Right cardiac atrium (tissue), 5 donors: Measurements from ENCODE around the gene FAM149A. TPM values are rescaled to one million over a fixed set of nuclear protein-coding genes. Genes with fewer than 3 reads are reported as not detected.

Source experiments
- ATAC-seq, 2 donors: fragments of 200-7000 bp; cut with Tn5 transposase; one replicate each; pipeline versions ENCODE4 v1.8.0 to v1.9.1; 2020; ENCODE audit warnings: moderate library complexity in 2 of 2, mild to moderate bottlenecking in 1 of 2
- DNase-seq, 3 donors: peaks; one replicate each; pipeline ENCODE4 v3.0.0-alpha.2; 2020
- H3K27ac ChIP-seq: one replicate; pipeline ENCODE4 v1.5.1; 2013; ENCODE audit warnings: mild to moderate bottlenecking, low read length, control low read depth, moderate library complexity
- H3K27me3 ChIP-seq: one replicate; pipeline ENCODE4 v1.6.1; 2013; ENCODE audit not compliant: control insufficient read depth, insufficient read depth
- H3K4me1 ChIP-seq: one replicate; pipeline ENCODE4 v1.6.1; 2013; ENCODE audit warnings: low read length; ENCODE audit not compliant: control insufficient read depth, insufficient read depth
- H3K4me3 ChIP-seq: one replicate; pipeline ENCODE4 v1.5.1; 2013; ENCODE audit warnings: low read length, control low read depth
- H3K9me3 ChIP-seq: one replicate; pipeline ENCODE4 v1.6.1; 2013; ENCODE audit warnings: low read length; ENCODE audit not compliant: control insufficient read depth
- WGBS: extraction: QIAGEN DNeasy Blood & Tissue Kit; methylation state at CpG from one replicate; pipeline ENCODE4 v1.1.7; 2013; 5-methylcytosine and 5-hydroxymethylcytosine counted together
- intact Hi-C, 4 donors: fragments of 100-400 bp; cut with DNase I; formaldehyde crosslinking; loops; one replicate each; pipeline versions ENCODE4 v1.11.0 to v1.14.0; 2022 to 2023
- polyA plus RNA-seq: library from polyadenylated mRNA; stranded (reverse); fragments of 200-250 nt; gene quantifications from one replicate; pipeline ENCODE4 v1.2.3, GENCODE V29; 2013
- total RNA-seq, 4 donors: library from RNA; stranded (reverse); fragmentation: NEBNext Ultra II Directional; extraction: Animal tissue kit (Norgen Biotek cat#: 25700); gene quantifications; one replicate each; pipeline ENCODE4 v1.2.1, GENCODE V29; 2021
- donor health status: healthy with polysubstance abuse.
- donor health status: DM: no; HTN: yes; CAD: no.
- donor health status: DM: no; HTN: no; CAD: no.
- donor health status: DM: no; HTN: yes; CAD: no; lungs with severe emphysema.
- donor health status: DM: yes; HTN: yes; CAD: no.

Gene FAM149A
- total and polyA plus RNA-seq, 5 donors, result 7.9 to 17.6 (median 10.8) TPM

DNA sequence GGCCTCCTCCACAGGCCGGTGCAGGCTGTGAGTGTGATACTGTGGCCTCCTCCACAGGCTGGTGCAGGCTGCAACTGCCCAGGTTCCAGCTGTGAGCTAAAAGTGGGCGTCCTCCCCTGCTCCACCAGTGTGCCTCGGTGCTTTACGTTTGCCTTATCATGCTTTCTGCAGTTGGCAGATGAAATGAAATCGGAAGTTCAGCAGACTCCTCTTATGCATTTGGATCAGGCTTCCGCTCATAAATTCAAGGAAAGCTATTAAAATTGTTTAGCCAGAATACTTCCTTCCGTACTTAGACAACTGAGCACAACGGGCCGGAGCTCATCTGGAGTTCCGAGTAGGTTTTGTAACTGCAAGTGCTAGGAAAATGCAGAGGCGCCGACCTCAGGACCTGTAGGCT is 98.9 kb downstream of the FAM149A start:
- 41% methylated on average over 12 of the region's 12 CpGs for WGBS
- Histone ChIP-seq H3K27me3 (no peaks in the 10 kb centered on the region), H3K27ac (no peak overlapping the region), H3K4me1 (peaks cover 4% of the 10 kb centered on the region), H3K9me3 (no peaks in the 10 kb centered on the region), H3K4me3 (no peak overlapping the region)
- intact Hi-C loops, result no loop called here
- DNase-seq, result no peak
- ATAC-seq, result peak in 1 of 2 donors; percentile 40

DNA sequence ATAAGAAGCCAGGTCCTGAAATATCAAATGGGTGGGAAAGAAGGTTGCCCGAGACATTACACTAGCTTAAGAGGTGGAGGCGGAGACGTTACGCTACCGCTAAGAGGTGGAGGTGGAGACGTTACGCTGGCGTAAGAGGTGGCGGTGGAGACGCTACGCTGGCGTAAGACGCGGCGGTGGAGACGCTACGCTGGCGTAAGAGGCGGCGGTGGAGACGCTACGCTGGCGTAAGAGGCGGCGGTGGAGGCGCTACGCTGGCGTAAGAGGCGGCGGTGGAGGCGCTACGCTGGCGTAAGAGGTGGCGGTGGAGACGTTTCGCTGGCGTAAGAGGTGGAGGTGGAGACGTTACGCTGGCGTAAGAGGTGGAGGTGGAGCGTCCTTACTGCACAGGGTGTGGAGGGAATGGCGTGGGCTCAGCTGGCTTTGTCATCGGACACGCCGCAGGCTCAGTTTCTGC is 99.6 kb downstream of the FAM149A start:
- DNase-seq, result no peak
- H3K4me3 ChIP-seq, result no peak overlapping the region

DNA sequence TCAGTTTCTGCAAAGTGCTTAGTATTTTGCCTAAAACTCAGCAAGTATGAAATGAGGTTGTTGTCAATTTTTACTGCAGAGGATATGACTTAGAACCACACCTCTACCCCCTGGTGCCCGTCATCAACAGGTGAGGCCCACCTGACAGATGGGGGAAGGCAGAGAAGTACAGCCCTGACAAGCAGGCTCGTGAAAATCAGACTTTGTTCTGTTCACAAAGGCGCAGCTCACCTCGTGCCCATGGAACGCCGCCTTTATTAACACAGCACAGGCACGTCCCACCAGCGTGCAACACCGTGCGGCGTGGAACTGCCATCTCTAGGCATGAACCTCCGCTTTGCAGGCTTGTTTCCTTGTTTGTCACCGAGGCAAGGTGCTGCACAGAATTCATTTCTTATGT is 100.2 kb downstream of the FAM149A start:
- intact Hi-C loops, result no loop called here

More for the DNA sequence above, 99.6 kb downstream of the FAM149A start:
- peak; percentile 32 to 52 for ATAC-seq
- WGBS, result 56% methylated on average over 45 of the region's 45 CpGs
- H3K4me1 ChIP-seq, result peaks cover 4% of the 10 kb centered on the region
- no peaks in the 10 kb centered on the region for H3K27me3 ChIP-seq
- no peaks in the 10 kb centered on the region for H3K9me3 ChIP-seq
- no peak overlapping the region for H3K27ac ChIP-seq
- intact Hi-C loops, result no loop called here

DNA sequence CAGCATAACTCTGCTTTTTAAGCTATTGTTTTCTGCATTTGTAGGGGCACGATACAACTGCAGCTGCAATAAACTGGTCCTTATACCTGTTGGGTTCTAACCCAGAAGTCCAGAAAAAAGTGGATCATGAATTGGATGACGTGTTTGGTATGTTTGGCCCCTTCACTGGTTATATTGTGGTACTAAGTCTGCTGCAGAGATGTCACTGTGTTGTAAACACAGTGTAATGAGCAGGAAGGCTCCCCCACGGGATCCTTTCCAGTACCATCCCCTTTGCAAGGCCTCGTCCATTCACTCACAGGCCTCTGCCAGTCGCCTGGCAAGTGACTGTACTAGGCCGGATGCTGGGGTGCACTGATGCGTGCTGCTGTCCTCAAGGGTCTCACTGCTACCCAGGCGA is 100.7 kb downstream of the FAM149A start:
- ATAC-seq (no peak), DNase-seq (no peak)
- WGBS, result 91% methylated on average over 8 of the region's 8 CpGs
- Histone ChIP-seq H3K27me3 (no peaks in the 10 kb centered on the region), H3K4me3 (no peak overlapping the region), H3K4me1 (peaks cover 4% of the 10 kb centered on the region), H3K9me3 (no peaks in the 10 kb centered on the region), H3K27ac (no peak overlapping the region)
- intact Hi-C loops, result no loop called here

More for the DNA sequence above, 100.2 kb downstream of the FAM149A start:
- no peak for DNase-seq
- Histone ChIP-seq H3K4me1 (peaks cover 4% of the 10 kb centered on the region), H3K9me3 (no peaks in the 10 kb centered on the region), H3K4me3 (no peak overlapping the region), H3K27me3 (no peaks in the 10 kb centered on the region), H3K27ac (no peak overlapping the region)
- WGBS, result 87% methylated on average over 13 of the region's 13 CpGs
- no peak for ATAC-seq

DNA sequence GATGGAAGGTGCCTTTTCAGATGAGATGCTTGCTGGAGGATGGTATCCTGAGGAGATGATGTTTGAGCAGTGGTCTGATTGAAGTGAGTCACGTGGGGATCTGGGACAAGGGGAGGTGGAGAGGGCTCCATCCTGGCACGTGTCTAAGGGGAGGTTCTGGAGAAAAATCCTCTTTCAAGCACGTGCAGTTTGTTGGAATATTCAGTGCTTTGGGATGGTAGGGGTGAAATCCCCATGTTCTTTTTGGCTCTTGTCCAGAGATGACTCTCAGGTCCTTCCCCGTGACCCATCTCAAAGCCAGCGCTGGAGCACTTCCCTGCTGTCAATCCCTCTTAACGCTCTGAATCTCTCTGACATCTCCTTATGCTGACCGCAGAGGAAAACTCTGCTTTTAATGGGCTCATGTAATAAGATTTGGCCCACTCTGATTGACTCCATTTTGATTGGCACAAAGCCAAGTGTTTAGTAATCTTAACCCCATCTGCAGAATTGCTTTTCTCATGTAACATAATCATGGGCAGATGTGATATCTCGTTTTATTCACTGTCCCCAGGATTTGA is 112.0 kb downstream of the FAM149A start:
- no peak overlapping the region for H3K4me3 ChIP-seq
- DNase-seq, result no peak
- no peaks in the 10 kb centered on the region for H3K9me3 ChIP-seq
- no peaks in the 10 kb centered on the region for H3K27me3 ChIP-seq
- H3K27ac ChIP-seq, result no peak overlapping the region
- no peak for ATAC-seq
- WGBS, result 52% methylated on average over 8 of the region's 8 CpGs
- intact Hi-C loops, result no loop called here
- no peaks in the 10 kb centered on the region for H3K4me1 ChIP-seq

DNA sequence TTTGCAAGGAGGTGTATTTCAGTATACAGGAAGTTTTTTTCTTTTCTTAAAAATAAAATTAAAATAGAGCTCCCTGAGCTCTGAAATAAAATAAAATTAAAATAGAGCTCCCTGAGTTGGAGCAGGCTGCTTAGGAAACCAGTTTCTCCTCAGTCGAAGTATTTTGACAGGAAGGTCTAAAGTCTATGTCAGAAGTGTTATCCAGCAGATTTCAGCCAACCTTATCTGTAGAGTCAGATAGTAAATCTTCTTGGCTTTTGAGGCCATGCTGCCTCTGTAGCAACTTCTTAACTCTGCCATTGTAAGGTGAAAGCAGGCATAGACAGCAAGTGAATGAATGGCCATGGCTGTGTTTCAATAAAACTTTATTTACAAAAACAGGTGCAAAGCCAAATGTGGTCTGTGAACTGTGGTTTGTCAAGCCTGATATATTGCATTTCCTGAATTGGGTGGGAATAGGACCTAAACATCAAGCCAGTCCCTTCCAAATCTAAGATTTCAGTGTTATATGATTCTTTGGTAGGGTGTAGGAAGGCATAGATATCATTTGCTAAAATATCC is 113.3 kb downstream of the FAM149A start:
- Histone ChIP-seq H3K9me3 (no peaks in the 10 kb centered on the region), H3K4me1 (no peaks in the 10 kb centered on the region), H3K4me3 (no peak overlapping the region), H3K27me3 (no peaks in the 10 kb centered on the region), H3K27ac (no peak overlapping the region)
- no peak for ATAC-seq
- DNase-seq, result no peak
- intact Hi-C loops, result no loop called here
- 38% methylated on average over 1 of the region's 1 CpG for WGBS

DNA sequence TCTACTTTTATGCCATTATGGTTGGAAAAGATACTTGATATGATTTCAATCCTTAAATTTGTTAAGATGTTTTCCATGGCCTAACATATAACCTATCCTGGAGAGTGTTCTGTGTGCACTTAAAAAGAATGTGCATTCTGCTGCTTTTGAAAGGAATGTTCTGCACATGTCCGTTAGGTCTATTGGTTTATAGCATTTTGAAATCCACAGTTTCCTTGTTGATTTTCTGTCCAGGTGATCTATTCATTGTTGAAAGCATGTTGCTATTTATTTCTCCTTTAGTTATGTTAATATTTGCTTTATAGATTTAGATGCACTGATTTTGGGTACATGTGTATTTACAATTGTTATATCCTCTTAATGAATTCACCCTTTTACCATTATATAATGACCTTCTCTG is 117.1 kb downstream of the FAM149A start:
- ATAC-seq (no peak), DNase-seq (no peak)
- Histone ChIP-seq H3K27me3 (no peaks in the 10 kb centered on the region), H3K9me3 (no peaks in the 10 kb centered on the region), H3K4me3 (no peak overlapping the region), H3K4me1 (no peaks in the 10 kb centered on the region), H3K27ac (no peak overlapping the region)
- 87% methylated on average over 1 of the region's 1 CpG for WGBS
- intact Hi-C loops, result no loop called here

Other genes starting within 250 kb of the FAM149A start
- gene TLR3, start 35.5 kb upstream of the FAM149A start, total RNA-seq, result 1 to 10 TPM; 4.9 to 8.2 (median 7.3) TPM
- gene TLR3, start 35.5 kb upstream of the FAM149A start, polyA plus RNA-seq, result 1.6 TPM
- gene CYP4V2, start 86.9 kb downstream of the FAM149A start, total RNA-seq, result 10 to 100 TPM; 25.8 to 34.7 (median 29.7) TPM
- 19.6 TPM for gene CYP4V2, start 86.9 kb downstream of the FAM149A start, polyA plus RNA-seq
- gene KLKB1, start 122.8 kb downstream of the FAM149A start, total RNA-seq, result 1 to 10 TPM in 2 of 4 donors, under 1 TPM in 2; 0.56 to 1.7 (median 1.3) TPM
- 0.93 TPM for gene KLKB1, start 122.8 kb downstream of the FAM149A start, polyA plus RNA-seq
- under 1 TPM in 2 of 4 donors, not detected in 2; 0.35 to 0.82 TPM for gene F11, start 161.5 kb downstream of the FAM149A start, total RNA-seq
- gene F11, start 161.5 kb downstream of the FAM149A start, polyA plus RNA-seq, result not detected